Measurements from ENCODE around the gene SOX3.

The SOX3 gene

DNA sequence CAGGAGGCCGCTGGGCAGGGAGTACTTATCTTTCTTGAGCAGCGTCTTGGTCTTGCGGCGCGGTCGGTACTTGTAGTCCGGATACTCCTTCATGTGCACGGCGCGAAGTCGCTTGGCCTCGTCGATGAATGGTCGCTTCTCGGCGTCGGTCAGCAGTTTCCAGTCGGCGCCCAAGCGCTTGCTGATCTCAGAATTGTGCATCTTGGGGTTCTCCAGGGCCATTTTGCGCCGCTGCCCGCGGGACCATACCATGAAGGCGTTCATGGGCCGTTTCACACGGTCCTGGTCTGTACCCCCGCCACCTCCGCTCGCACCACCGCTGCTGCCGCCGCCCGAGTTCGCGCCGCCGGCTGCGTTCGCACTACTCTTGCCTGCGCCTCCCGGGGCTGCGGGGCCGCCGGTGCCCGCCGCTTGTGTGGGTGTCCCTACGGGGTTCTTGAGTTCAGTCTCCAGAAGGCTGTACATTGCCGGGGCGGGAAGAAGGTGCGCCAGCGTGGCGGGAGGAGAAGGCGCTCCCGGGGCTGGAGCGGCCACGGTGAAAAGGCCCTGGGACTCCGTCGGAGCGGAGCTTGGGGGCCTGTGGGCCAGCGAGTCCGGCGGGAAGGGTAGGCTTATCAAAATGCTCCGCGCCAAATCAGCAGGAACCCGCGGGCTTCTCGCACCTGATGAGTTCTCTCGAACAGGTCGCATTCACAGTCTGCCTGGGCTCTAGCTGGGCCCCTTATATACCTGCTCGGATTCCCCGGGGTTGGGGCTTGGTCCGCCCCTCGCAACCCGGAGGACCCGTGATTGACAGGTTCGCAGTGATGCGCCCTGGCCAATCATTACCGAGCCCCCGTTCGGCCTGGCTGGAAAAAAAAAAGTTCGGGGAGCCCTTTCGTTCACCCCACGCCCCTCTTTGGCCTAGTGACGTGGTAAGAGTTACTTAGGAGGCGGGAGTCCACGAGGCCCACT, at the start of gene SOX3:
TSS of gene SOX3 (minus strand) at position 699 of the 954 bp plus-strand sequence. CDS start at position 690, 9 bp downstream.
- DNase-seq: no peak

- DNase-seq: no peak
Observed at GRCh38 chrX:140548985-140549384, 44.1 kb upstream of the SOX3 start.

GRCh38 chrX:140526171-140526570, 21.3 kb upstream of the SOX3 start:
- no peak for DNase-seq

DNA sequence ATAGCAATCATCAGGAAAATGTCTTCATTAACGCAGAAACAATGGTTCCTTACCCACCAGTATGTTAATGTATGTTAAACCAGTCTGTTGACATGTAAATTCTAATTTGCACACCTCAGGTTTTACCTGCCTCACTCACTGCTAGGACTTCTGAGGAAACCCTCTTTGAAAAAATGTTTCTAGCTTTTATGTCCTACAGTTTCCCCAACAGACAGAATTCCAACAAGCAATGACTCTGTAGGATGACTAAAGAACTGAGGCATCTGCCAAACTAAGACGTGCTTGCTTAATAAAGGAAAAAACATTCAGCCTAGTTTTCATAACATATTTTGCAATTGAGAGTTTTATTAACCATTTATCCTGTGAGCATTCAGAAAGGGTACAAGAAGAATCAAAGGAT, 20.6 kb upstream of the SOX3 start:
- DNase-seq: no peak

GRCh38 chrX:140524556-140524955, 19.7 kb upstream of the SOX3 start:
- DNase-seq: no peak

DNA sequence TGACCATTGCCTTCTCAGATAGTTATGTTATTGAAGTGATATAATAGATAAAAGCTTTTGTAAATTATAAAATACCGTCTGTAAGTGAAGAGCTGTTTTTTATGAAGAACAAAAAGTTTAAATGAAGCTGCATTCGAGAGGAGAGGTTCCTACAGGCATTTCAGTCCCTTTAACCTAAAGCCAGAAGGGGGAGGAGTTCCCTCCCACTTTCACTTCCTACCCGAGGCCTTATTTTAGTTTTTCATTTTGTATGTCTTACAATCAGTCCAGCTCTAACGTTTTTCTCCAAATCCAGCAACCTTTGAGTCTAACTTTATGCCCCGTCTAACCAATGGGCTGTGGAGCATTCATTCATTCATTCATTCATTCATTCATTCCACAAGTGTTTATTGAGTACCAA, 16.5 kb upstream of the SOX3 start:
- no peak for DNase-seq

GRCh38 chrX:140514554-140514953, 9.7 kb upstream of the SOX3 start:
- no peak for DNase-seq

- no peak for DNase-seq
Observed at GRCh38 chrX:140510895-140511295, 6.0 kb upstream of the SOX3 start.

DNA sequence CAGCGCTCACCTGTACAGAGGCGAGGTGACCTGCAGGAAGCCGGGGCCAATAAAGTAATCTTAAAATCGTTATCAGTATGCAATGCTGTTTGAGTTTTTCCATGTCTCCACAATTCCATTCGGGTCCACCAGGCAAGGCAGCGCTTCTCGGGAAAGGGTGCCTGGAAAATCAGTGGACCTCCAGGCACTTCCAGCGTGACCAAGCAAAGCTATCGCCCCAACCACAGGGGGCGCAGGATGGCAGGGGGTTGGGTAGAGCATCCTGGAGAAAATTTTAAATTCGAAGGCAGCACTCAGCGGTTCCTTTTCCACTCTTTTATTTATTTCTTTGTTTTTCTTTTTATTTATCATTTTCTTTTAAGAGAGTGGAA, 5.4 kb upstream of the SOX3 start:
- DNase-seq: no peak

GRCh38 chrX:140509468-140510305, 4.8 kb upstream of the SOX3 start:
- DNase-seq: no peak

DNA sequence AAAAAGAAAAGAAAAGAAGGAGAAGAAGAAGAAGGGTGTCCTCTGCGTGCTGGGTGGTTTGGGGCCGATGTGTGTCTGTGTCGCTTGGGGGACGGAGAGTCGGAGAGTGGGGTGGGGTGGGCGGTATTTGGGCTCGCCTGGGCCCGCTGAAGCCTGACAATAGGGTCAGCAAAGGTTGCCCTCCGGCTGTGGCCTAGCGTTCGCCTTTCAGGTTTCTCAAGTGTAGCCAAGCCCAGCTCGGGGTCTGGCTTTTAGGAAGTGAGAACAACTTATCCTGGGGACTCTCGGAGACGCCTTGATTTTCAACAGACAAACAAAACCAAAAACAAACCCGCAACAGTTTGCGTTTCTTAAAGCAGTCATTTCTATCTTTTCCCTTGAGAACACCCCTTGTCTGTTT, 4.1 kb upstream of the SOX3 start:
- DNase-seq: no peak

DNA sequence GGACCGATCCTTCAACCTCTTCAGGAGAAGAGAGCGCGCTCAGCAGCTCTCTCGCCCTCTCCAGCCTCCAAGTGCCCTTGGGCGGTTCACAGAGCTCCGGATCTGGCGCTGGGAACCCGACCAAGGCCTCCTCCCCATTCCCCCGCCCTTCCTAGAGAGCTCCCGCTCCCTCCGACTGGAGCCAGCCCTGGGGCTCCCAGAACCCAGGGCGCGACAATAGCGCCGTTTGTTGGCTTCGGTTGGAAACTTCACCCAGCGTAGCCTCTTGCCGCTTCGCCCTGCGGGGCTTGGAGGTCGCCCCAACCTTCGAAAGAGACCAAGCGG, 3.1 kb upstream of the SOX3 start:
- DNase-seq: no peak

- DNase-seq: no peak
Observed at GRCh38 chrX:140507223-140507981, 2.5 kb upstream of the SOX3 start.

- DNase-seq: no peak
Observed at GRCh38 chrX:140505421-140506337, 810 bp upstream of the SOX3 start.

DNA sequence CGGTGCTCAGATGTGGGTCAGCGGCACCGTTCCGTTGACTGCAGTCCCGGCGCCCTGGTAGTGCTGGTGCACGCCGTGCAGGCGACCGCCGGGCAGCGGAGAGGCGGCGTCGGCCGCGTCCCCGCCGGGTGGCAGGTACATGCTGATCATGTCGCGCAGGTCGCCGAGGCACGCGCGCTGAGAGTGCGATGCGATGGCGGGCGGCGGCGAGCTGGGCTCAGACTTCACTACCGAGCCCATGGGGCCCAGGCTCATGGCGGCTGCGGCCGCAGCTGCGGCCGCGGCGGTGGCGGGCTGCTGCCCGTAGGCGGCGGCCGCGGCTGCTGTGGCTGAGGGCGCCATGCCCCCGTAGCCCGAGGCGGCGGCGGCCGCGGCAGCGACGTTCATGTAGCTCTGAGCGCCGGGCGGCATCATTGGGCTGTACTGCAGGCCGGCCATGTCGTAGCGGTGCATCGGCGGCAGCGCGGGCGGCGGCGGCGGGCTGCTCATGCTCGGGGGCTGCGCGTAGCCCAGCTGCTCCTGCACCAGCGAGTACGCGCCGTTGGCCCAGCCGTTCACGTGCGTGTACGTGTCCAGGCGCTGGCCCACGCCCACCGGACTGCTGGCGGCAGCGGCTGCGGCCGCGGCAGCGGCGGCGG, 1.0 kb downstream of the SOX3 start:
- no peak for DNase-seq

DNA sequence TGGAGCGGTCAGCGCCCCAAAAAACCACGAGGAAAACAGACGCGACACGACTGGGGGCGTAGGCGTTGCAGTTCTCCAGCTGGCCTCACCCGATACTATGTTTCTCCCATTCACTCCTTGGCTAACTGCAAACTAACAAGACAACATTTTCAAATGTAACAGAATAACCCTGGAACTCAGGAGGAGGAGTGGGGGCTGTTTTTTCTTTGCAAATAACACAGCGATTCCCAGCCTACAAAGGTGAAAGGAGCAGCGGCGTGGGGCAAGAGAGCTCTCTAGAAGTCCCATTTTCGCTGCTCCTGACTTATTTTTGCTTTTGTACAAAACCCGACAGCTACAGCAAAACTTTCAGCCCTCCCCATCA, 1.6 kb downstream of the SOX3 start:
- DNase-seq: no peak

DNA sequence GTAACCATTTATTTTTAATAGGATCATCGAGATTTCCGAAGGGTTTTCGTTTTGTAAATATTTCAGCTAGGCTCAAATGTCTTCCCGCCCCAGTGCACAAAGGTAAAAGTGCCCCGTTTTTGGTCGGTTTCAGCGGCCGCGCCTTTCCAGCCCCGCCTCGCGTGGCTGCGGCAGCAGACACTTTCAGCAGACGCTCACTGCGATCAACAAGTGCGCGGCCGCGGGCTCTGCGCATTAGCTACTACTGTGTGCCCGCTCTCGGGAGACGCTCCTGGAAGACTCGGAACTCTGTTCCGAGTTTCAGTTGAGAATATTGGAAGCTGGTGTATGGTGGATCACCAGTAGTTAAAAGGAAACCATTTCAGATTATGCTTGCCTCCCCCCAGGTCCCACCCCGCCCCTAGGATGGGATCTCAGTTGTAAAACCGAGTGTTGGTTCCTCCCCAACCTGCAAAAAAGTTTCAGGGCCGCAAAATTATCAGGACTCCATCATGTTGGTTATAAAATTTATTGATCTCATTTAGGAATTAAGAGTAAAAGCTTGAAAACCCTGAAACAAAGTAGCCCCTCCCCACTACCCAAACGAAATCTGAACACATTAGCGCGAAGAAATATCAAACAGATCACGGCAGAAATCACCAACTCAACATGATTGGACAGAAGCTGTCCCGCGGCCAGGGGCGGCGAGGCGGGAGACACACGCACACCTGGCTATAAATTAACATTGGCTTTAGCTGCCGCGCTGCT, 2.2 kb downstream of the SOX3 start:
- DNase-seq: no peak

DNA sequence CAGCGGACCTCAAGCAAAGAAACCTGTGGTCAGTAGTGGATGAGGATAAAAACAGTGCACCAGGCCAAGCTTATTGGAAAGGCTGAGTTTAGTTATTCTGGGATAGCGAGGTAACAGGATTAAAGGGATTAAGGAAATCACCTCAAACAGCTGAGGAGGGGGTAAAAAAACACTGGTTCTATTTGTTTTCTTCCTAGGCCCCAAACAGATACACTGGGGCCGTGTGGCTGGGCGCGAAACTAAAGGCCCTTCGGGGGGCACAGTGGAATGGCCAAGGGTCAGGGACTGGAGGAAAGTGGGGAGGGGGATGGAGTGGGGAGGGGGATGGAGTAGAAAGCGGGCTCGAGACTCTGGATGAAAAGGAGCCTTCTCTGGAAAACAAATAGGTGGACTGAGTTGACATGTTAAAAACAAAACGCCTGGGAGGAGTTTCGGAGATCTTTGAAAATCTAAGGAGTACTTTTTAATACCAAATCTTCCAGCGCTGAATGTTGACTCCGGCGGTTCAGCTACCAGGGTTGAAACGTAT, 2.9 kb downstream of the SOX3 start:
- DNase-seq: no peak

DNA sequence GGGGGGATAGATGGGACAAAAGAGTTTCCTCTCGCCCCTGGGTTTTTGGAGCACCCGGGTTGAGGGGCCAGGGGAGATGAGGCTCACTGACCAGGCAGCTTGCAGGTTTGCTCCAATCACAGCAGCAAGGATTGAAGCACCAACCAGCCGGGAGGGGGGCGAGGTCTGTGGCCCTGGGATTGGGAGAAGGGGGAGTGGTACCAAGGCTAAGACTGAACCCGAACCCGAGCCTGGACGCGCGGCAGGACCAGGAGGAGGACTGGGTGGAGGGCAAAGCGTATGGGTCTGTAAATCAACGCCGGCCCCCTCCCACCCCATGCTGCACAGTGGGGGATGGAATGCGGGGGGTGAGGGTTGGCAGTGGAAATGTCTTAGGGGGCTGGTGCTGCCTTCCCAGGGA, 3.5 kb downstream of the SOX3 start:
- DNase-seq: no peak

GRCh38 chrX:140500441-140500840, 4.4 kb downstream of the SOX3 start:
- no peak for DNase-seq

GRCh38 chrX:140495739-140496138, 9.1 kb downstream of the SOX3 start:
- no peak for DNase-seq
